Measurements from ENCODE around the gene CHI3L1.

CHI3L1 gene

DNA sequence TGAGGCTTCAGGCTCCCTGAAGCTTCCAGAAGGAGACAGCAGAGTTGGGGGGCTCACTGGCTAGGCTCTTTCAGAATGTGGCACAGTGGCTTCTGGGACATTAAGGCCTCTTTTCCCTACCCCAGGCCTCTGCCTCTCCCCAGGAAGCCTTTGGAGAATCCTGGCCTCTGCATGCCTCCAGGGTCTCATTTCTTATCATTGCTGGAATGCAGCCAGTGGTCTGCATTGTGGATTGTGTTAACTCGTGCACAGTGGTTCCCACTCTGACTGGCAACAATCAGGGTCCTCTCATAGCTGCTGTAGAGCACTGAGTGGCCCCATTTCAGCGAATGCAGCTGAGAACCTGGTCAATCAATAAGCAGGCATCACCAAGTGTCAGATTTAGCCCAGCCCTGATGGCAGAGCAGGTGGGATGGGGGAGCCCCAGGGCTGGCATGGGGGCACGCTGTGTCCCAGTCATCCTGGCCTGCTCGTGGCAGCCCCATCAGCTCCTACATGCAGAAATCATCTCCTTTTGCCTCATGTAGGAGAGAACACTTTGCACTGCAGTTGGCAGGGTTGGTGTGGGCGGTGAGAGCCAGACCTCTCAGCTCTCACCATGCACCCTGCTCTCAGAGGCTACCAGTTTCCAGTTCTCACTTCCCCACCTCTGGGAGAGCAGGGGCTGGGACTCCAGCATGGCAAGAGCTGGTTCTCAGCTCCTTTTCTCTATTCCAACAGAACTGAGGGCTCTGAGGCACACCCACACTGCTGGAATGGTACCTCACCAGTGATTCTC is 45.6 kb downstream of the CHI3L1 start:
- Mint-ChIP-seq H3K9me3 (no peaks in the 10 kb centered on the region), H3K4me1 (peaks cover 25% of the 10 kb centered on the region), H3K36me3 (ENCODE audit: low read depth) (peaks cover 7% of the 10 kb centered on the region), H3K27ac (no peak overlapping the region), H3K4me3 (no peak overlapping the region), H3K27me3 (ENCODE audit: low read depth) (peaks cover 3% of the 10 kb centered on the region)
- TF ChIP-seq, protein P1, sequence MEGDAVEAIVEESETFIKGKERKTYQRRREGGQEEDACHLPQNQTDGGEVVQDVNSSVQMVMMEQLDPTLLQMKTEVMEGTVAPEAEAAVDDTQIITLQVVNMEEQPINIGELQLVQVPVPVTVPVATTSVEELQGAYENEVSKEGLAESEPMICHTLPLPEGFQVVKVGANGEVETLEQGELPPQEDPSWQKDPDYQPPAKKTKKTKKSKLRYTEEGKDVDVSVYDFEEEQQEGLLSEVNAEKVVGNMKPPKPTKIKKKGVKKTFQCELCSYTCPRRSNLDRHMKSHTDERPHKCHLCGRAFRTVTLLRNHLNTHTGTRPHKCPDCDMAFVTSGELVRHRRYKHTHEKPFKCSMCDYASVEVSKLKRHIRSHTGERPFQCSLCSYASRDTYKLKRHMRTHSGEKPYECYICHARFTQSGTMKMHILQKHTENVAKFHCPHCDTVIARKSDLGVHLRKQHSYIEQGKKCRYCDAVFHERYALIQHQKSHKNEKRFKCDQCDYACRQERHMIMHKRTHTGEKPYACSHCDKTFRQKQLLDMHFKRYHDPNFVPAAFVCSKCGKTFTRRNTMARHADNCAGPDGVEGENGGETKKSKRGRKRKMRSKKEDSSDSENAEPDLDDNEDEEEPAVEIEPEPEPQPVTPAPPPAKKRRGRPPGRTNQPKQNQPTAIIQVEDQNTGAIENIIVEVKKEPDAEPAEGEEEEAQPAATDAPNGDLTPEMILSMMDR (IDR thresholded peaks at IDR 0.05; ENCODE audit: unreplicated experiment in 3 of 3): no peak

DNA sequence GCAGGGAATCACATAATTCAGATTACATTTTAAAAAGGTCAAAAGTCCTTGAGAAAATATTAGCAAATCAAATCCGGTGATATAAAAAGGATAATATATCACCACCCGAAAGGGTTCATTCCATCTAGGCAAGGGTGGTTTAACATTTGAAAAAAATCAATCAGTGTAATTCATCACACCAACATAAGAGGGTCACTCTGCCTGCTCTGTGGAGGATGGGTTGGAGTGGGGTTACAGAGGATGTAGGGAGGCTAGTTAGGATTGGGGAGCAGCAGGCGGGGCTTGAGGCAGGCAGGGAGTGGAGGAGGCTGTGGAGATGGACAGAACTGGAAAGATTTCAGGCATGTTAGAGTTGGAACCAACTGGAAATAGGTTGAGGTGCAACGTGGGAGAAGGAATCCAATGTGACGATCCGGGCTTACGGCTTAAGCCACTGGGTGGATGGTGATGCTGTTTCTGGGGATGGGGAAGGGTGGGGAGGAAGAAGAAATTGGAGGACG is 46.5 kb downstream of the CHI3L1 start:
- no peaks in the 10 kb centered on the region for H3K9me3 Mint-ChIP-seq
- H3K4me1 Mint-ChIP-seq: peaks cover 25% of the 10 kb centered on the region
- TF ChIP-seq, protein P1 (IDR thresholded peaks at IDR 0.05; ENCODE audit: unreplicated experiment in 3 of 3): no peak
- no peak overlapping the region for H3K4me3 Mint-ChIP-seq
- no peak overlapping the region for H3K27ac Mint-ChIP-seq
- H3K36me3 Mint-ChIP-seq (ENCODE audit: low read depth): peaks cover 7% of the 10 kb centered on the region
- H3K27me3 Mint-ChIP-seq (ENCODE audit: low read depth): peaks cover 3% of the 10 kb centered on the region

DNA sequence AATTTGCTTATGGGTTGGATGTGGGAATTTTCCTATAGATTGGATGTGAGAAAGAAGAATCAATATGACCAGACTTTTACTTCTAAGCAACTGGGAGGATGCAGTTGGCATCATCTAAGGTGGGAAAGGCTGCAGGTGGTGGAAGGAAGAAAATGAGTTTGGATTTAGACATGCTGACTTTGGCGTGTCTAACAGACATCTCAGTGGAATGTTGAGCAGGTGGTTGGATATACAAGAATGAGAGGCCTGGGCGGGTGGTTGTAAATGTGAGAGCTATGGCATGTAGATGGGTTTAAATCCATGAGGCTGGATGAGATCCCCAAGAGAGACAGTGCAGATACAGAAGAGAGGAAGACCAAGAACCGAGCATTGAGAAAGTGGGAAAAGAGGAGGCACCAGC is 48.4 kb downstream of the CHI3L1 start:
- H3K27ac Mint-ChIP-seq: no peak overlapping the region
- H3K36me3 Mint-ChIP-seq (ENCODE audit: low read depth): no peaks in the 10 kb centered on the region
- H3K4me1 Mint-ChIP-seq: peaks cover 18% of the 10 kb centered on the region
- H3K27me3 Mint-ChIP-seq (ENCODE audit: low read depth): peaks cover 4% of the 10 kb centered on the region
- no peak overlapping the region for H3K4me3 Mint-ChIP-seq
- TF ChIP-seq, protein P1 (IDR thresholded peaks at IDR 0.05; ENCODE audit: unreplicated experiment in 3 of 3): no peak
- no peaks in the 10 kb centered on the region for H3K9me3 Mint-ChIP-seq

DNA sequence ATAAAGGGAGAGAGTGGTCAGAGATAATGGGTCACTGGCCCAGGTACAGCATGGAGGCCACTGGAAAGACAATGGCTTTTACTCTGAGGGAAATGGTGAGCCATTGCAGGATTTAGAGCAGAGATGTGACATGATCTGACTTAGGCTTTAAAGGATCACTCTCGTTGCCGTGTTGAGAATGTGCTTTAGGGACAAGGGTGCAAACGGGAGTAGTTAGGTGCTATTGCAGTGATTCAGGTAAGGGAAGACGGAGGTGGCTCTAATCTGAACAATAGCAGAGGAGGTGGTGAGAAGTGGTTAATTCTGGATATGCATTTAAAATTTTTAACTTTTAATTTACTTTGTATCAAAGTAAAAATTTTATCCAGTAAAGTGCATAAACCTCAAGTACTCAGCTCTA is 49.2 kb downstream of the CHI3L1 start:
- H3K36me3 Mint-ChIP-seq (ENCODE audit: low read depth): no peaks in the 10 kb centered on the region
- no peaks in the 10 kb centered on the region for H3K9me3 Mint-ChIP-seq
- H3K4me1 Mint-ChIP-seq: peaks cover 11% of the 10 kb centered on the region
- H3K27me3 Mint-ChIP-seq (ENCODE audit: low read depth): peaks cover 4% of the 10 kb centered on the region
- TF ChIP-seq, protein P1 (IDR thresholded peaks at IDR 0.05; ENCODE audit: unreplicated experiment in 3 of 3): no peak
- no peak overlapping the region for H3K27ac Mint-ChIP-seq
- H3K4me3 Mint-ChIP-seq: no peak overlapping the region

DNA sequence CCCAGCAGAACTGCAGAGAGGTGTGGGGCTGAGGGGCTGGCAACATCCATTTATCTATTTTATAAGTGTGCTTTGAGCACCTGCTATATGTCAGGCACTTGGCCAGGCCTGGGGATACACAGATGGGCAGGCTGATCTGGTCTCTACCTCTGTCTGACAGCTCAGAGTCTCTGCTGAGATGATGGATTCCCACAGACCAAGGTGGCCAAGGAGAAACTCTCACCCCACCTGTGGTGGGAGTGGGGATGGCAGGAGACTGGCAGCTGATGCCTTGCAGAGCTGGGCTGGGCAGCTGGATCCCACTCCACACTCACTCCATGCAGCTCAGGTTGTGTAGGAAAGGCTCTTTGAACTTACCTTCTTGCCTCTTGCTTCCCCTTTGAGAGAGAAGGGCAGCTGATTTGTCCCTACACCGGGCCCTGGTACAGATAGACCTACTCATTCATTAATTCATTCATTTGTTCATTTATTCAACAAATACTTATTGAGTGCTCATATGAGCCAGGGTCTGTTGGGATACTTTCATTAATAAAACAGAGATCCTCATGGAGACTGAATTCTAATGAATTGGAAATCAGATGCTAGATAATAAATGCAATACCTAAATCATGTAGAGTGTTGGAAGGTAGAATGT is 50.0 kb downstream of the CHI3L1 start:
- TF ChIP-seq, protein P1 (IDR thresholded peaks at IDR 0.05; ENCODE audit: unreplicated experiment in 3 of 3): peak in 1 of 3 experiments; percentile 15
- Mint-ChIP-seq H3K27me3 (ENCODE audit: low read depth) (peaks cover 4% of the 10 kb centered on the region), H3K36me3 (ENCODE audit: low read depth) (no peaks in the 10 kb centered on the region), H3K9me3 (no peaks in the 10 kb centered on the region), H3K27ac (no peak overlapping the region), H3K4me3 (no peak overlapping the region), H3K4me1 (peaks cover 7% of the 10 kb centered on the region)
